HCT116 (cell line): Measurements from ENCODE around the gene FARP1.

ENCODE experiments used
- CEBPB ChIP-seq: IDR thresholded peaks from 2 replicates; pipeline ENCODE4 v1.6.1; 2012; ENCODE audit warnings: low read depth
- CTCF ChIP-seq, 3 experiments: fragments of 200-600 bp in 1 of 3; sonication (generic) in 1 of 3; IDR thresholded peaks in 2 of 3; conservative IDR thresholded peaks in 1 of 3; 2 replicates each; pipeline ENCODE4 v1.5.1; 2012 to 2017; ENCODE audit warnings: low read depth in 2 of 3, low read length in 2 of 3, antibody characterized with exemption in 1 of 3, borderline replicate concordance in 1 of 3, control low read depth in 1 of 3, mild to moderate bottlenecking in 1 of 3, mixed read lengths in 1 of 3, mixed run types in 1 of 3, moderate library complexity in 1 of 3; ENCODE audit not compliant: insufficient read depth in 1 of 3
- ELF1 ChIP-seq: IDR thresholded peaks from 2 replicates; pipeline ENCODE4 v1.6.1; 2012; ENCODE audit warnings: low read depth, borderline replicate concordance
- EZH2 ChIP-seq: fragments of 200-600 bp; sonication (generic); IDR thresholded peaks from 2 replicates; pipeline ENCODE4 v1.6.1; 2017; ENCODE audit warnings: antibody characterized with exemption, mixed run types
- EZH2phosphoT487 ChIP-seq: fragments of 200-600 bp; IDR thresholded peaks from 2 replicates; pipeline ENCODE4 v1.6.1; 2018; ENCODE audit warnings: antibody characterized with exemption, borderline replicate concordance
- POLR2A ChIP-seq: IDR thresholded peaks from 2 replicates; pipeline ENCODE4 v1.7.0; 2011; ENCODE audit warnings: borderline replicate concordance; ENCODE audit not compliant: insufficient read depth, insufficient read length; ENCODE audit errors: extremely low read depth
- POLR2AphosphoS5 ChIP-seq: IDR thresholded peaks from 2 replicates; pipeline ENCODE4 v1.6.1; 2011; ENCODE audit warnings: mild to moderate bottlenecking, low read depth, low read length, moderate library complexity
- TCF7L2 ChIP-seq: IDR thresholded peaks from 2 replicates; pipeline ENCODE4 v1.7.0; 2011; ENCODE audit warnings: borderline replicate concordance, inconsistent platforms; ENCODE audit not compliant: insufficient read depth, insufficient read length; ENCODE audit errors: extremely low read depth
- TF ChIP-seq, protein P1 (sequence below): IDR thresholded peaks from 2 replicates; pipeline ENCODE4 v1.6.1; 2012; ENCODE audit warnings: low read depth

DNA sequence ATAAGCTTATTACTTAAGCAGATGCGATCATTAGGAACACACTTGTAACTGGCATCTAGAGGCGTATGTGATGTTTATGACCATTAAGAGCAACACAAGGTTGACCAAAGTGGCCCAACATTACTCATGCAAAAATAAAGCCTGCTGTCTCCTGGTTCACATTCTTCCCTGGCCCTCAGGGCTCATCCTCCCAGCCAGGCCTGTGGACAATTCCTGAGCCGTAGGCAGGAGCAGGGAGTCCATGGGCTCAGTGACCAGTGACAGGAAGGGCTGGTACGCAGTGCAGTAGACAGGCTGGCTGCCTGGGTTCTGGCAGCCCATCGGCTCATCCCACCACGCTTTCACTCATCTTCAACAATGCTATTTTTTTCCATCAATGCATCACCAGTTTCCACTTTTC lies 328.0 kb downstream of the FARP1 start:
- no peak for TF ChIP-seq EZH2
- TF ChIP-seq CTCF (IDR thresholded peaks at IDR 0.05 in 2 of 3, conservative IDR thresholded peaks at IDR 0.05 in 1 of 3; ENCODE audit: borderline replicate concordance in 1 of 3, insufficient read depth in 1 of 3, low read depth in 2 of 3, low read length in 2 of 3): no peak
- TF ChIP-seq TCF7L2: no peak
- no peak for TF ChIP-seq POLR2AphosphoS5
- no peak for TF ChIP-seq EZH2phosphoT487
- no peak for TF ChIP-seq ELF1
- TF ChIP-seq, protein P1, sequence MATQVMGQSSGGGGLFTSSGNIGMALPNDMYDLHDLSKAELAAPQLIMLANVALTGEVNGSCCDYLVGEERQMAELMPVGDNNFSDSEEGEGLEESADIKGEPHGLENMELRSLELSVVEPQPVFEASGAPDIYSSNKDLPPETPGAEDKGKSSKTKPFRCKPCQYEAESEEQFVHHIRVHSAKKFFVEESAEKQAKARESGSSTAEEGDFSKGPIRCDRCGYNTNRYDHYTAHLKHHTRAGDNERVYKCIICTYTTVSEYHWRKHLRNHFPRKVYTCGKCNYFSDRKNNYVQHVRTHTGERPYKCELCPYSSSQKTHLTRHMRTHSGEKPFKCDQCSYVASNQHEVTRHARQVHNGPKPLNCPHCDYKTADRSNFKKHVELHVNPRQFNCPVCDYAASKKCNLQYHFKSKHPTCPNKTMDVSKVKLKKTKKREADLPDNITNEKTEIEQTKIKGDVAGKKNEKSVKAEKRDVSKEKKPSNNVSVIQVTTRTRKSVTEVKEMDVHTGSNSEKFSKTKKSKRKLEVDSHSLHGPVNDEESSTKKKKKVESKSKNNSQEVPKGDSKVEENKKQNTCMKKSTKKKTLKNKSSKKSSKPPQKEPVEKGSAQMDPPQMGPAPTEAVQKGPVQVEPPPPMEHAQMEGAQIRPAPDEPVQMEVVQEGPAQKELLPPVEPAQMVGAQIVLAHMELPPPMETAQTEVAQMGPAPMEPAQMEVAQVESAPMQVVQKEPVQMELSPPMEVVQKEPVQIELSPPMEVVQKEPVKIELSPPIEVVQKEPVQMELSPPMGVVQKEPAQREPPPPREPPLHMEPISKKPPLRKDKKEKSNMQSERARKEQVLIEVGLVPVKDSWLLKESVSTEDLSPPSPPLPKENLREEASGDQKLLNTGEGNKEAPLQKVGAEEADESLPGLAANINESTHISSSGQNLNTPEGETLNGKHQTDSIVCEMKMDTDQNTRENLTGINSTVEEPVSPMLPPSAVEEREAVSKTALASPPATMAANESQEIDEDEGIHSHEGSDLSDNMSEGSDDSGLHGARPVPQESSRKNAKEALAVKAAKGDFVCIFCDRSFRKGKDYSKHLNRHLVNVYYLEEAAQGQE: no peak
- no peak for TF ChIP-seq POLR2A
- no peak for TF ChIP-seq CEBPB
